ENCODE results near the gene FAM50A.

The FAM50A gene

DNA sequence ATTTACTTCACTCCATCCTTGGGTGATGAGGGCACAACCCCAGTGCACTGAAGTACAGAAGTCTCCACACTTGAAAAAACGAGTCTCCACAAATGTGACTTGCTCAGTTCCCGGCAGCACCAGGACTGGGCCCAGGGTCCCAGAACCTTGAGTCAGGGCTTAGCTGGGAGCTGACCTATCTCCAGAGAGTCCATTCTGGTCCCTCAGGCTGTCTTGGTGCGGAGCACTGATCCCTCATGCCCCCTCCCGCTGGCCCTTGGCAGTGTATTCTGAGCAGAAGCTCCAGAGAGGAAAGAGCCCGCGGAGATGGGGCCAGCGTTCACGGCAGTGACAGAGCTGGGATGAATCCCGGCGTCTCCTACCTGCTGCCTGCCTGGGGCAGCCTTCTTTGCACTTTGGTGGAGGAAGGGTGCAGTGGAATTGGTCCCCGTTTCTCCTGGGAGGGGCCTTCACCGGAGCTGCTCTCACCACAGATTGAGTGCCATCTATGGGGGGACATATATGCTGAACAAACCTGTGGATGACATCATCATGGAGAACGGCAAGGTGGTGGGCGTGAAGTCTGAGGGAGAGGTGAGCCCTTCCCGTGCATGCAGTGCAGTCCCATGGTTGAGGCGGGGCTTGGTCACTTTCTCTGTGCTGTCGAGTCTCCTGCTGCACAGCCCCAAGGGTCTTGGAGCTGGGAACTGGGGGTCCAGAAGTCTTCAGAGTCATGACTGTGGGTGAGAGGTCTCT, 3.2 kb upstream of the FAM50A start:
- Histone ChIP-seq H3K27ac (ENCODE audit: low read depth, low read length) (no peak overlapping the region), H3K4me1 (ENCODE audit: control insufficient read depth in 1 of 2, insufficient read depth in 2 of 2, low read length in 2 of 2) (peaks cover 23 to 27% of the 10 kb centered on the region in 2 donors), H3K27me3 (ENCODE audit: control insufficient read depth in 1 of 2, insufficient read depth in 2 of 2, low read length in 2 of 2) (no peaks in the 10 kb centered on the region), H3K9ac (ENCODE audit: low read depth in 1 of 2, low read length in 2 of 2) (no peak overlapping the region), H3K9me3 (ENCODE audit: control insufficient read depth in 1 of 2, low read length in 2 of 2) (no peaks in the 10 kb centered on the region), H3K4me3 (ENCODE audit: low read depth in 1 of 2, low read length in 2 of 2) (no peak overlapping the region), H3K36me3 (ENCODE audit: control insufficient read depth in 1 of 2, insufficient read depth in 2 of 2, low read length in 2 of 2) (peaks cover 8 to 18% of the 10 kb centered on the region in 2 donors)

DNA sequence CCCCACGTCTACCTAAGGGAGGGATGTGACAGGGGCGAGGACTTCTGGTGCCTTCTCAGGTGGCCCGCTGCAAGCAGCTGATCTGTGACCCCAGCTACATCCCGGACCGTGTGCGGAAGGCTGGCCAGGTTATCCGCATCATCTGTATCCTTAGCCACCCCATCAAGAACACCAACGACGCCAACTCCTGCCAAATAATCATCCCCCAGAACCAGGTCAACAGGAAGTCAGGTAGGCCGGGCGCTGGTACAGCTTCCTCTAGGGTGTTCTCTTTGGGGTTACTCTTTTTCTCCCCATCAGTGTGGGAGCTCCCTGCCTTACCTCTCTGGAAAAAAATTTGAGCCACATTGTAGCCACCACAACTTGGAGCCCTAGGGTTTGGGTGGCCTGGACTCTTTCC, 2.4 kb upstream of the FAM50A start:
- H3K4me1 ChIP-seq (ENCODE audit: control insufficient read depth in 1 of 2, insufficient read depth in 2 of 2, low read length in 2 of 2), result peaks cover 23 to 27% of the 10 kb centered on the region in 2 donors
- no peak overlapping the region for H3K4me3 ChIP-seq (ENCODE audit: low read depth in 1 of 2, low read length in 2 of 2)
- H3K36me3 ChIP-seq (ENCODE audit: control insufficient read depth in 1 of 2, insufficient read depth in 2 of 2, low read length in 2 of 2), result peaks cover 8 to 19% of the 10 kb centered on the region in 2 donors
- no peaks in the 10 kb centered on the region for H3K27me3 ChIP-seq (ENCODE audit: control insufficient read depth in 1 of 2, insufficient read depth in 2 of 2, low read length in 2 of 2)
- H3K9ac ChIP-seq (ENCODE audit: low read depth in 1 of 2, low read length in 2 of 2), result no peak overlapping the region
- no peaks in the 10 kb centered on the region for H3K9me3 ChIP-seq (ENCODE audit: control insufficient read depth in 1 of 2, low read length in 2 of 2)
- H3K27ac ChIP-seq (ENCODE audit: low read depth, low read length), result no peak overlapping the region

DNA sequence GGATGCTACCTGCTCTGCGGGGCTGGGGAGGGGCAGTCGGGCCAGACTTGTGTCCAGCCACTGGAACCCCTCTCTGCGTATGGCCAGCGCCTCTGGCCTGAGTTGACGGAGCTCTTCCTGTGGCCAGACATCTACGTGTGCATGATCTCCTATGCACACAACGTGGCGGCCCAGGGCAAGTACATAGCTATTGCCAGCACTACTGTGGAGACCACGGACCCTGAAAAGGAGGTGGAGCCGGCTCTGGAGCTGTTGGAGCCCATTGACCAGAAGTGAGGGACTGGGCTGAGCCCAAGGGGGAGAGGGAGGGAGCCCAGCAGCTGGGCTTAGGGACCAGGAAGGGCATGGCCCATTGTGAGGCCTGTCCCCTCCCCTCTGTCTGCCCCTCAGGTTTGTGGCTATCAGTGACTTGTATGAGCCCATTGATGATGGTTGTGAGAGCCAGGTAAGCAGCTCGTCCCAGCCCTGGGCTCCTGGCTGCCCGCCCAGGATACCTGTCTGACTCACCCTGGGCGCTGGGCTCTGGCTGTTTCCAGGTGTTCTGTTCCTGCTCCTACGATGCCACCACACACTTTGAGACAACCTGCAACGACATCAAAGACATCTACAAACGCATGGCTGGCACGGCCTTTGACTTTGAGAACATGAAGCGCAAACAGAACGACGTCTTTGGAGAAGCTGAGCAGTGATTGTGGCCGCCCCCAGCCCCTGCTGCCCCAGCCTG, 1.8 kb upstream of the FAM50A start:
- Histone ChIP-seq H3K9ac (ENCODE audit: low read depth in 1 of 2, low read length in 2 of 2) (no peak overlapping the region), H3K4me1 (ENCODE audit: control insufficient read depth in 1 of 2, insufficient read depth in 2 of 2, low read length in 2 of 2) (peaks cover 23 to 27% of the 10 kb centered on the region in 2 donors), H3K36me3 (ENCODE audit: control insufficient read depth in 1 of 2, insufficient read depth in 2 of 2, low read length in 2 of 2) (peaks cover 8 to 23% of the 10 kb centered on the region in 2 donors), H3K27me3 (ENCODE audit: control insufficient read depth in 1 of 2, insufficient read depth in 2 of 2, low read length in 2 of 2) (no peaks in the 10 kb centered on the region), H3K4me3 (ENCODE audit: low read depth in 1 of 2, low read length in 2 of 2) (no peak overlapping the region), H3K9me3 (ENCODE audit: control insufficient read depth in 1 of 2, low read length in 2 of 2) (no peaks in the 10 kb centered on the region), H3K27ac (ENCODE audit: low read depth, low read length) (no peak overlapping the region)

DNA sequence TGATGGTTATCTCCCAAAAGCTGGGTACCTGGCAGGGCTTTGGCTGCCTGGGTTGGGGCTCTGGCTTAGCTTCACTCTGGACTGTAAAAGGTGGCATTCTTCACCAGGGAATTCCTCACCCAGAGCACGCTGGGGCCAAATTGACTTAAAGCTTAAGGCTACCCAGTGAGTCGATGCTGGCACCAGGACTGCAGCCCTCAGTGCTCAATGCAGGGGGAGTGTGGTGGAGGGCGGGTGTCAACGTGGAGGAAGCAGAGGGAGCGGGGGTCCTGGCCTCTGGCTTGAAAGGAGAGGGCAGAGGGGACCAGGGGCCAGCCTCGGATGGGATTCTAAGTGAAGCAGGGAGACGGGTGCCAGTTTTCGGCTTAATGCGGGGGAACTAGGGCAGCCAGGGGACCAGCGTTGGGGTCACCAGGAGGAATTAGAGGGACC, 446 bp upstream of the FAM50A start:
- Histone ChIP-seq H3K9ac (ENCODE audit: low read depth in 1 of 2, low read length in 2 of 2) (peak overlapping the region; percentile 39 to 57), H3K27ac (ENCODE audit: low read depth, low read length) (peak overlapping the region; percentile 56)

DNA sequence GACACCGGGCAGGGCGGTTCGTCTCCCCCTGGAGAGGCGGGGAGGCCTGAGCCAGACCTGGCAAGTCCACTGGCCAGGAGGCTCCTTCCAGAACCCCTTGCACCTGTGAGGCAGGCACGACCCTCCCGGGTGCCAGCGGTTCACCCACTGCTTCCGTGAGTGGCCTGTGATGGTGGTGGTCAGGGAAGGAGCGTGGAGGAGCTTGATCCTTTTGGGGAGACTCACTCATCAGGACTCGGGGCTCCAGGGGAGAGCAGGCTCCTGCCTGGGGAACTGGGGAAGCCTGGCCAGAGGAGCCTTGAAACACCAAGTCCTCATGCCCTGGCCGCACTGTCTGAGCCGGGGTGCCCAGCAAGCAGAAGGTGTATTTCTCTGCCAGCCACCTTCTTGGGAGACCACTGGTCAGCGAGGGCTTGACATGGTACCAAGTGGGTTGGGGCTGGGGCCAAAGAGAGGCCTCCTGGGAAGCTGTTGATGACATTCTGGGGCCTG, 860 bp downstream of the FAM50A start:
- Histone ChIP-seq H3K27ac (ENCODE audit: low read depth, low read length) (no peak overlapping the region), H3K9ac (ENCODE audit: low read depth in 1 of 2, low read length in 2 of 2) (peak overlapping the region; percentile 65 to 76), H3K27me3 (ENCODE audit: control insufficient read depth in 1 of 2, insufficient read depth in 2 of 2, low read length in 2 of 2) (no peaks in the 10 kb centered on the region), H3K4me3 (ENCODE audit: low read depth in 1 of 2, low read length in 2 of 2) (peak overlapping the region; percentile 63 to 69), H3K36me3 (ENCODE audit: control insufficient read depth in 1 of 2, insufficient read depth in 2 of 2, low read length in 2 of 2) (peaks cover 3 to 37% of the 10 kb centered on the region in 2 donors), H3K9me3 (ENCODE audit: control insufficient read depth in 1 of 2, low read length in 2 of 2) (no peaks in the 10 kb centered on the region), H3K4me1 (ENCODE audit: control insufficient read depth in 1 of 2, insufficient read depth in 2 of 2, low read length in 2 of 2) (peaks cover 12 to 14% of the 10 kb centered on the region in 2 donors)

More for the DNA sequence above, 446 bp upstream of the FAM50A start:
- peaks cover 14 to 19% of the 10 kb centered on the region in 2 donors for H3K4me1 ChIP-seq (ENCODE audit: control insufficient read depth in 1 of 2, insufficient read depth in 2 of 2, low read length in 2 of 2)
- no peaks in the 10 kb centered on the region for H3K27me3 ChIP-seq (ENCODE audit: control insufficient read depth in 1 of 2, insufficient read depth in 2 of 2, low read length in 2 of 2)
- H3K9me3 ChIP-seq (ENCODE audit: control insufficient read depth in 1 of 2, low read length in 2 of 2), result no peaks in the 10 kb centered on the region
- H3K4me3 ChIP-seq (ENCODE audit: low read depth in 1 of 2, low read length in 2 of 2), result peak overlapping the region; percentile 45 to 52
- H3K36me3 ChIP-seq (ENCODE audit: control insufficient read depth in 1 of 2, insufficient read depth in 2 of 2, low read length in 2 of 2), result peaks cover 8 to 25% of the 10 kb centered on the region in 2 donors

DNA sequence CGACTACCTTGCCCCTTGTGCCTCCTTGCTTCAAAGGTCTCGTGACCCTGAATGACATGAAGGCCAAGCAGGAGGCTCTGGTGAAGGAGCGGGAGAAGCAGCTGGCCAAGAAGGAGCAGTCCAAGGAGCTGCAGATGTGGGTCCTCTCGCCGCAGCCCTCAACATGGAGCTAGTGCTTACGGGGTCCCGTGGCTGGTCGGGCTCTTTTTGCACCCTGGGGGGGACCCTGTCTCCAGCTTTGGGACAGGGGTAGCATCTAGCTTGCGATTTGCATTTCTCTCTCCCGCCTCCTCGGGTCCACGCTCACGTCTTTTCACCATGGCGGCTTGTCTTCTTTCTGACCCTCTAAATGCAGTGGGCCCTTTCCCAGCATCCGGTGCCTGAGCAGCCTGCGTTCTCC, 1.8 kb downstream of the FAM50A start:
- Histone ChIP-seq H3K27me3 (ENCODE audit: control insufficient read depth in 1 of 2, insufficient read depth in 2 of 2, low read length in 2 of 2) (no peaks in the 10 kb centered on the region), H3K4me1 (ENCODE audit: control insufficient read depth in 1 of 2, insufficient read depth in 2 of 2, low read length in 2 of 2) (peaks cover 12 to 14% of the 10 kb centered on the region in 2 donors), H3K27ac (ENCODE audit: low read depth, low read length) (no peak overlapping the region), H3K4me3 (ENCODE audit: low read depth in 1 of 2, low read length in 2 of 2) (no peak overlapping the region), H3K9ac (ENCODE audit: low read depth in 1 of 2, low read length in 2 of 2) (no peak overlapping the region), H3K36me3 (ENCODE audit: control insufficient read depth in 1 of 2, insufficient read depth in 2 of 2, low read length in 2 of 2) (peaks cover 0 to 36% of the 10 kb centered on the region in 2 donors), H3K9me3 (ENCODE audit: control insufficient read depth in 1 of 2, low read length in 2 of 2) (no peaks in the 10 kb centered on the region)

DNA sequence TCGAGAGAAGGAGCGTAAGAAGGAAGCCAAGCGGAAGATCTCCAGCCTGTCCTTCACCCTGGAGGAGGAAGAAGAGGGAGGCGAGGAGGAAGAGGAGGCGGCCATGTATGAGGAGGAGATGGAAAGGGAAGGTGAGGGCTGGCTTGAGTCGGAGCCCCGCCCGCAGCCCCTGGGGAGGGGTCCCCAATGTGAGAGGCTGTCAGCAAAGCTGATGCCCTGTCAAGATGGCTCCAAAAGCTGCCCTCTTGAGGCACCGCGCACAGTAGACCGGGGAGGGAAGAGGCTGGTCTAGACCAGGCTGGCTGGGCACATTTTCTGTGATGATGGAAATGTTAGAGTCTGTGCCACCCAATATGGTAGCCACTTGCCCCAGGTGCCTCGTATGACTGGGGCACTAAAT, 2.5 kb downstream of the FAM50A start:
- Histone ChIP-seq H3K36me3 (ENCODE audit: control insufficient read depth in 1 of 2, insufficient read depth in 2 of 2, low read length in 2 of 2) (peaks cover 0 to 36% of the 10 kb centered on the region in 2 donors), H3K9ac (ENCODE audit: low read depth in 1 of 2, low read length in 2 of 2) (no peak overlapping the region), H3K9me3 (ENCODE audit: control insufficient read depth in 1 of 2, low read length in 2 of 2) (no peaks in the 10 kb centered on the region), H3K27ac (ENCODE audit: low read depth, low read length) (no peak overlapping the region), H3K4me1 (ENCODE audit: control insufficient read depth in 1 of 2, insufficient read depth in 2 of 2, low read length in 2 of 2) (peaks cover 12 to 14% of the 10 kb centered on the region in 2 donors), H3K4me3 (ENCODE audit: low read depth in 1 of 2, low read length in 2 of 2) (no peak overlapping the region), H3K27me3 (ENCODE audit: control insufficient read depth in 1 of 2, insufficient read depth in 2 of 2, low read length in 2 of 2) (no peaks in the 10 kb centered on the region)

DNA sequence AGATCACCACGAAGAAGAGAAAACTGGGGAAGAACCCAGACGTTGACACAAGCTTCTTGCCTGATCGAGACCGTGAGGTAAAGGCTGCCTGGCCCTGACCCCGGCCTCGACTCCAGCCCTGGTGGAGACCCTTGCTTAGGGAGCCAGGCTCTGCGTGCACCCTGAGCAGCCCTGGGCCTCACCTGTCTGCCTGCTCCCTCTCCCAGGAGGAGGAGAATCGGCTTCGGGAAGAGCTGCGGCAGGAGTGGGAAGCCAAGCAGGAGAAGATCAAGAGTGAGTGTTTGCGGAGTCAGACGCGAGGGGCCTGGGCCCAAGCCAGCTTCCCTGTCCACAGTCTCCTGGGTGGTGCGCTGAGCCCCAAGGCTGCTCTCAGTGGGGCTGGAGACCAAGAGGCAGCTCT, 4.5 kb downstream of the FAM50A start:
- H3K9ac ChIP-seq (ENCODE audit: low read depth in 1 of 2, low read length in 2 of 2), result no peak overlapping the region

DNA sequence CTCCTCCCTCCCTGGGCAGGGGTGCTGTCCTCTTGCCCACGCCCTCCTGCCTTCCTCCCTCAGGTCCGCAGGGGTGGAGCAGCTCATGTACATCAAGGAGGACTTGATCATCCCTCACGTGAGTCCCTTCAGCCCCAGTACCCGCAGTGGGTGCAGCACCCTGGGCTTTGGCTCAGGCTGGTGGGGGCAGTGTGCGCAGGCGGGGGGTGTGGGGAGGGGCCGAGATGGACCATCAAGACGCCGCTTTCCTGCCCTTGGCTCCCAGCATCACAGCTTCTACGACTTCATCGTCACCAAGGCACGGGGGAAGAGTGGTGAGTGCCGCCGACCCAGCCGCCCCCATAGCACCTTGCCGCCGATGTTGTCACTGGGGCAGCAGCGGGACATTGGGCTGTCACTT, 5.7 kb downstream of the FAM50A start:
- Histone ChIP-seq H3K9me3 (ENCODE audit: control insufficient read depth in 1 of 2, low read length in 2 of 2) (no peaks in the 10 kb centered on the region), H3K27ac (ENCODE audit: low read depth, low read length) (no peak overlapping the region), H3K36me3 (ENCODE audit: control insufficient read depth in 1 of 2, insufficient read depth in 2 of 2, low read length in 2 of 2) (peaks cover 0 to 28% of the 10 kb centered on the region in 2 donors)

More for the DNA sequence above, 4.5 kb downstream of the FAM50A start:
- peaks cover 0 to 28% of the 10 kb centered on the region in 2 donors for H3K36me3 ChIP-seq (ENCODE audit: control insufficient read depth in 1 of 2, insufficient read depth in 2 of 2, low read length in 2 of 2)
- H3K27me3 ChIP-seq (ENCODE audit: control insufficient read depth in 1 of 2, insufficient read depth in 2 of 2, low read length in 2 of 2), result no peaks in the 10 kb centered on the region
- H3K4me1 ChIP-seq (ENCODE audit: control insufficient read depth in 1 of 2, insufficient read depth in 2 of 2, low read length in 2 of 2), result peaks cover 12% of the 10 kb centered on the region in 2 donors
- H3K9me3 ChIP-seq (ENCODE audit: control insufficient read depth in 1 of 2, low read length in 2 of 2), result no peaks in the 10 kb centered on the region
- no peak overlapping the region for H3K27ac ChIP-seq (ENCODE audit: low read depth, low read length)
- H3K4me3 ChIP-seq (ENCODE audit: low read depth in 1 of 2, low read length in 2 of 2), result no peak overlapping the region

DNA sequence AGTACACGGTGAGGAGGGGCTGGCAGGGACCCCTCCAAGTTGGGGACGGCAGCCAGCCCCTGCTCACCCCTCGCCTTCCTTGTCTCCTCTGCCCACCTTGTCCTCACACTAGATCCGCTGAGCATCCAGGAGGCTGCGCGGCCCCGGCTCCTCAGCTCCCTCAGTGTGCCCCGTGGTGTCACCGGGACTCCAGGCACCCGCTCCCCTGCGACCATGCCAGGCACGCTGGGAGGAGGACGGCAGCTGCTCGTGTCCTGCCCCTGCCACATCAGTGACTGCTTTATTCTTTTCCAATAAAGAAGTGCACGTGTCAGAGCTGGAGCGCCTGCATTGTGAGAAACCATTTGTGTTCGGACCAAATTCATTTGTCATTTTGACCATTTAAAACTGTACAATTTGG, 6.4 kb downstream of the FAM50A start:
- Histone ChIP-seq H3K9ac (ENCODE audit: low read depth in 1 of 2, low read length in 2 of 2) (no peak overlapping the region), H3K36me3 (ENCODE audit: control insufficient read depth in 1 of 2, insufficient read depth in 2 of 2, low read length in 2 of 2) (peaks cover 0 to 28% of the 10 kb centered on the region in 2 donors)

More for the DNA sequence above, 5.7 kb downstream of the FAM50A start:
- H3K4me3 ChIP-seq (ENCODE audit: low read depth in 1 of 2, low read length in 2 of 2), result no peak overlapping the region
- no peaks in the 10 kb centered on the region for H3K27me3 ChIP-seq (ENCODE audit: control insufficient read depth in 1 of 2, insufficient read depth in 2 of 2, low read length in 2 of 2)
- H3K4me1 ChIP-seq (ENCODE audit: control insufficient read depth in 1 of 2, insufficient read depth in 2 of 2, low read length in 2 of 2), result peaks cover 7 to 11% of the 10 kb centered on the region in 2 donors
- H3K9ac ChIP-seq (ENCODE audit: low read depth in 1 of 2, low read length in 2 of 2), result no peak overlapping the region

More for the DNA sequence above, 6.4 kb downstream of the FAM50A start:
- H3K27ac ChIP-seq (ENCODE audit: low read depth, low read length), result no peak overlapping the region
- H3K9me3 ChIP-seq (ENCODE audit: control insufficient read depth in 1 of 2, low read length in 2 of 2), result no peaks in the 10 kb centered on the region
- no peaks in the 10 kb centered on the region for H3K27me3 ChIP-seq (ENCODE audit: control insufficient read depth in 1 of 2, insufficient read depth in 2 of 2, low read length in 2 of 2)
- H3K4me1 ChIP-seq (ENCODE audit: control insufficient read depth in 1 of 2, insufficient read depth in 2 of 2, low read length in 2 of 2), result peaks cover 0 to 4% of the 10 kb centered on the region in 2 donors
- H3K4me3 ChIP-seq (ENCODE audit: low read depth in 1 of 2, low read length in 2 of 2), result no peak overlapping the region
